CD14-positive monocyte (primary cell): ENCODE data around the gene GNG11. TPM values are rescaled to one million over a fixed set of nuclear protein-coding genes. Genes with fewer than 3 reads are reported as not detected.

ENCODE experiments used
- DNase-seq, 3 donors: peaks; one replicate each; pipeline ENCODE4 v3.0.0-alpha.2; 2011 to 2022
- H2AFZ ChIP-seq: 2 replicates; pipeline ENCODE4 v1.6.0; 2012; ENCODE audit warnings: mild to moderate bottlenecking, low read depth, low read length, inconsistent platforms; ENCODE audit not compliant: insufficient read depth, poor library complexity, severe bottlenecking
- H3K27ac ChIP-seq, 2 donors: 1 replicate in 1 of 2; 2 replicates in 1 of 2; pipeline ENCODE4 v1.5.1; 2012 to 2013; ENCODE audit warnings: low read length in 2 of 2, control low read depth in 1 of 2, inconsistent platforms in 1 of 2, low read depth in 1 of 2, mild to moderate bottlenecking in 1 of 2
- H3K27me3 ChIP-seq, 2 donors: one replicate each; pipeline versions ENCODE4 v1.6.0 to v1.6.1; 2011 to 2013; ENCODE audit warnings: low read length in 2 of 2; ENCODE audit not compliant: control insufficient read depth in 2 of 2, insufficient read depth in 2 of 2
- H3K36me3 ChIP-seq, 2 donors: replicated peaks in 1 of 2; 1 replicate in 1 of 2; 2 replicates in 1 of 2; pipeline versions ENCODE4 v1.5.1 to v1.6.1; 2012 to 2013; ENCODE audit warnings: low read length in 2 of 2, control low read depth in 1 of 2, inconsistent platforms in 1 of 2, mild to moderate bottlenecking in 1 of 2; ENCODE audit not compliant: insufficient read depth in 2 of 2, control insufficient read depth in 1 of 2
- H3K4me1 ChIP-seq, 2 donors: 1 replicate in 1 of 2; 2 replicates in 1 of 2; pipeline versions ENCODE4 v1.5.1 to v1.6.1; 2012 to 2013; ENCODE audit warnings: low read length in 2 of 2, control low read depth in 1 of 2, inconsistent platforms in 1 of 2, mild to moderate bottlenecking in 1 of 2, moderate library complexity in 1 of 2; ENCODE audit not compliant: insufficient read depth in 2 of 2, control insufficient read depth in 1 of 2
- H3K4me2 ChIP-seq: replicated peaks from 2 replicates; pipeline ENCODE3; 2012; ENCODE audit warnings: low read length, moderate library complexity, mild to moderate bottlenecking; ENCODE audit not compliant: poor library complexity, severe bottlenecking; ENCODE audit errors: extremely low read depth
- H3K4me3 ChIP-seq, 3 experiments: fragments of 200-600 bp in 1 of 3; sonication (generic) in 1 of 3; replicated peaks in 1 of 3; 1 replicate in 2 of 3; 2 replicates in 1 of 3; pipeline ENCODE4 v1.5.1; 2011 to 2013; ENCODE audit warnings: low read length in 3 of 3, mild to moderate bottlenecking in 3 of 3, control low read depth in 2 of 3, low read depth in 2 of 3, inconsistent platforms in 1 of 3, moderate library complexity in 1 of 3
- H3K79me2 ChIP-seq: 2 replicates; pipeline ENCODE4 v1.6.0; 2012; ENCODE audit warnings: mild to moderate bottlenecking, control low read depth, inconsistent platforms, low read length, moderate library complexity; ENCODE audit not compliant: insufficient read depth
- H3K9ac ChIP-seq: 2 replicates; pipeline ENCODE4 v1.6.0; 2017; ENCODE audit warnings: low read length, mild to moderate bottlenecking; ENCODE audit not compliant: insufficient read depth, poor library complexity, severe bottlenecking
- H3K9me3 ChIP-seq, 2 donors: replicated peaks in 1 of 2; 1 replicate in 1 of 2; 2 replicates in 1 of 2; pipeline versions ENCODE4 v1.5.1 to v1.6.1; 2012 to 2013; ENCODE audit warnings: low read length in 2 of 2, control low read depth in 1 of 2; ENCODE audit not compliant: control insufficient read depth in 1 of 2, insufficient read depth in 1 of 2
- H4K20me1 ChIP-seq: 2 replicates; pipeline ENCODE4 v1.6.0; 2012; ENCODE audit warnings: mild to moderate bottlenecking, low read length, control low read depth, moderate library complexity; ENCODE audit not compliant: insufficient read depth
- H3K27ac Mint-ChIP-seq, 7 donors: one replicate each; pipeline ENCODE4 v1.8.0; 2020; ENCODE audit warnings: mild to moderate bottlenecking in 7 of 7, mixed read lengths in 7 of 7, moderate library complexity in 6 of 7, inconsistent platforms in 2 of 7
- H3K27me3 Mint-ChIP-seq, 3 donors: one replicate each; pipeline ENCODE4 v1.8.0; 2021 to 2022; ENCODE audit warnings: low read depth in 3 of 3, mild to moderate bottlenecking in 3 of 3, mixed read lengths in 3 of 3, moderate library complexity in 3 of 3, inconsistent platforms in 1 of 3
- H3K36me3 Mint-ChIP-seq, 2 donors: one replicate each; pipeline ENCODE4 v1.8.0; 2020; ENCODE audit warnings: mixed read lengths in 2 of 2, inconsistent platforms in 1 of 2, mild to moderate bottlenecking in 1 of 2
- H3K4me1 Mint-ChIP-seq: one replicate; pipeline ENCODE4 v1.8.0; 2020; ENCODE audit warnings: mild to moderate bottlenecking, mixed read lengths
- H3K4me3 Mint-ChIP-seq, 2 donors: one replicate each; pipeline ENCODE4 v1.8.0; 2020; ENCODE audit warnings: mild to moderate bottlenecking in 2 of 2, mixed read lengths in 2 of 2, moderate library complexity in 1 of 2
- H3K9me3 Mint-ChIP-seq, 7 donors: one replicate each; pipeline ENCODE4 v1.8.0; 2020 to 2022; ENCODE audit warnings: mixed read lengths in 7 of 7, mild to moderate bottlenecking in 6 of 7, moderate library complexity in 6 of 7, inconsistent platforms in 2 of 7
- CTCF ChIP-seq: fragments of 200-600 bp; IDR thresholded peaks from one replicate; pipeline ENCODE4 v1.8.0; 2022; ENCODE audit warnings: antibody characterized with exemption, mild to moderate bottlenecking
- WGBS: methylation state at CpG from one replicate; pipeline ENCODE4 v1.1.5; 2013; ENCODE audit warnings: missing lambda C conversion rate; ENCODE audit not compliant: insufficient coverage; 5-methylcytosine and 5-hydroxymethylcytosine counted together
- intact Hi-C, 2 donors: fragments of 100-400 bp; cut with micrococcal nuclease; formaldehyde crosslinking; loops; one replicate each; pipeline versions ENCODE4 v1.15.0 to v1.15.1; 2023
- polyA plus RNA-seq, 3 donors: library from polyadenylated mRNA; depleted of rRNA in 1 of 3; unstranded in 2 of 3; stranded (reverse) in 1 of 3; fragments of 300-500 nt in 2 of 3; fragments of >200 nt in 1 of 3; fragmentation: Illumina TruSeq in 2 of 3; gene quantifications; 1 replicate in 2 of 3; 2 replicates in 1 of 3; pipeline ENCODE4 v1.2.3, GENCODE V29; 2012 to 2021

Gene GNG11
- polyA plus RNA-seq, 3 donors: 1.0 to 1.6 TPM; not detected in 1

GRCh38 chr7:93926800-93927199 is 5.3 kb downstream of the GNG11 start:
- Histone ChIP-seq H3K4me2 (no peak overlapping the region), H3K36me3 (no peaks in the 10 kb centered on the region), H3K9me3 (no peaks in the 10 kb centered on the region), H3K4me1 (peaks cover 1 to 3% of the 10 kb centered on the region in 2 donors), H2AFZ (no peak overlapping the region), H3K79me2 (no peaks in the 10 kb centered on the region), H4K20me1 (no peaks in the 10 kb centered on the region), H3K9ac (no peak overlapping the region), H3K27me3 (peaks cover 13 to 15% of the 10 kb centered on the region in 2 donors), H3K4me3 (no peak overlapping the region), H3K27ac (no peak overlapping the region)
- TF ChIP-seq CTCF: no peak
- 71% methylated on average over 1 of the region's 1 CpG for WGBS
- Mint-ChIP-seq H3K36me3 (no peaks in the 10 kb centered on the region), H3K27ac (no peak overlapping the region), H3K9me3 (peaks cover 0 to 1% (median 0%) of the 10 kb centered on the region in 7 donors), H3K4me3 (no peak overlapping the region), H3K4me1 (peaks cover 5% of the 10 kb centered on the region), H3K27me3 (peaks cover 8 to 16% (median 13%) of the 10 kb centered on the region in 3 donors)
- DNase-seq: no peak
- intact Hi-C loops: no loop called here

GRCh38 chr7:93927585-93927984 is 6.0 kb downstream of the GNG11 start:
- peaks cover 0 to 1% (median 0%) of the 10 kb centered on the region in 7 donors for H3K9me3 Mint-ChIP-seq
- Histone ChIP-seq H3K4me2 (no peak overlapping the region), H2AFZ (no peak overlapping the region), H3K36me3 (no peaks in the 10 kb centered on the region), H3K4me1 (no peaks in the 10 kb centered on the region), H3K79me2 (no peaks in the 10 kb centered on the region), H3K27ac (no peak overlapping the region), H4K20me1 (no peaks in the 10 kb centered on the region), H3K9me3 (no peaks in the 10 kb centered on the region), H3K27me3 (peaks cover 7% of the 10 kb centered on the region in 2 donors), H3K4me3 (no peak overlapping the region), H3K9ac (no peak overlapping the region)
- peaks cover 1 to 9% (median 8%) of the 10 kb centered on the region in 3 donors for H3K27me3 Mint-ChIP-seq
- H3K4me1 Mint-ChIP-seq: no peaks in the 10 kb centered on the region
- no peaks in the 10 kb centered on the region for H3K36me3 Mint-ChIP-seq
- TF ChIP-seq CTCF: no peak
- no peak overlapping the region for H3K27ac Mint-ChIP-seq
- H3K4me3 Mint-ChIP-seq: no peak overlapping the region
- no peak for DNase-seq
- intact Hi-C loops: no loop called here
- 94% methylated on average over 3 of the region's 3 CpGs for WGBS
